Dendritic cell treated with granulocyte-macrophage colony-stimulating factor and Interleukin-4, amounts not matched to agents 40 ng/mL and 50 ng/mL, for 4 days (primary cell): ENCODE results near the gene JUN.

Source experiments
- H3K27ac Mint-ChIP-seq: one replicate; pipeline ENCODE4 v1.8.0; 2022; ENCODE audit warnings: mild to moderate bottlenecking, mixed read lengths
- H3K27me3 Mint-ChIP-seq: one replicate; pipeline ENCODE4 v1.8.0; 2022; ENCODE audit warnings: mild to moderate bottlenecking, mixed read lengths
- H3K36me3 Mint-ChIP-seq: one replicate; pipeline ENCODE4 v1.8.0; 2022; ENCODE audit warnings: low read depth, mixed read lengths
- H3K4me1 Mint-ChIP-seq: one replicate; pipeline ENCODE4 v1.8.0; 2022; ENCODE audit warnings: low read depth, mixed read lengths
- H3K4me3 Mint-ChIP-seq: one replicate; pipeline ENCODE4 v1.8.0; 2022; ENCODE audit warnings: mild to moderate bottlenecking, moderate library complexity, mixed read lengths
- H3K9me3 Mint-ChIP-seq: one replicate; pipeline ENCODE4 v1.8.0; 2022; ENCODE audit warnings: mixed read lengths
- intact Hi-C: fragments of 100-400 bp; cut with micrococcal nuclease; formaldehyde crosslinking; loops from one replicate; pipeline ENCODE4 v1.15.0; 2022

JUN gene

DNA sequence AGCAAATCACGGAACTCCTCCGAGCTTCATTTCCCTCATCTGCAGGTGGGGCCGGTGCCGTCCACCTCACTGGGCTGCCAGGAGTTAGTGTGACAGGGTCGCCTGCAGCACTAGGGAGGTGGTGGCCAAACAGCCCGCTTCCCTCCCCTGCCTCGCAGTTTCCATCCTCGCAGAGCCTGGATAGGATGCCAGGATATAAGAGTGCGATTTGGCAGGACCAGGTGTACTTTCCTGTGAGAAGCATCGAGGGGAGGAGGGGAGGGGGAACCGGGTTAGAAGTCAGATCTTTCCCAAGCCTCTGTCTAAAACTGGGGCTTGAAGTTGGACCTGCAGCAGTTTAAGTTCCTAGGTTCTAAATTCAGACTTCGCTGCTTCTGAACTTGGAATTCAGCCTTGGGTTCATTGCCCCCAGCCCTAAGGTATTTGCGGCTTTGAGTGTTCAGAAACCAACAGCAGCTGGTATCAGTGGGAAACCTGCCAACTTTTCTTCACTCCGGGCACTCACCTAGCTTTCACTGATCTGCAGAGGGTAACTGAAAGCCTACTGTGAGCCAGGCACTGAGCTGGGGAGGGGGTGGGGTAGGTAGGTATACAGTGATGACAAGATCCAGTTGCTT, 1.7 kb upstream of the JUN start:
- H3K27me3 Mint-ChIP-seq = peaks cover 7% of the 10 kb centered on the region
- peaks cover 36% of the 10 kb centered on the region for H3K36me3 Mint-ChIP-seq
- intact Hi-C loops = loop anchor here (2.0 kb wide), 1 partner anchor 31 kb away; no protein-coding TSS in a partner anchor
- H3K27ac Mint-ChIP-seq = peak overlapping the region; percentile 97
- H3K9me3 Mint-ChIP-seq = peaks cover 14% of the 10 kb centered on the region
- peaks cover 24% of the 10 kb centered on the region for H3K4me1 Mint-ChIP-seq
- peak overlapping the region; percentile 99 for H3K4me3 Mint-ChIP-seq

DNA sequence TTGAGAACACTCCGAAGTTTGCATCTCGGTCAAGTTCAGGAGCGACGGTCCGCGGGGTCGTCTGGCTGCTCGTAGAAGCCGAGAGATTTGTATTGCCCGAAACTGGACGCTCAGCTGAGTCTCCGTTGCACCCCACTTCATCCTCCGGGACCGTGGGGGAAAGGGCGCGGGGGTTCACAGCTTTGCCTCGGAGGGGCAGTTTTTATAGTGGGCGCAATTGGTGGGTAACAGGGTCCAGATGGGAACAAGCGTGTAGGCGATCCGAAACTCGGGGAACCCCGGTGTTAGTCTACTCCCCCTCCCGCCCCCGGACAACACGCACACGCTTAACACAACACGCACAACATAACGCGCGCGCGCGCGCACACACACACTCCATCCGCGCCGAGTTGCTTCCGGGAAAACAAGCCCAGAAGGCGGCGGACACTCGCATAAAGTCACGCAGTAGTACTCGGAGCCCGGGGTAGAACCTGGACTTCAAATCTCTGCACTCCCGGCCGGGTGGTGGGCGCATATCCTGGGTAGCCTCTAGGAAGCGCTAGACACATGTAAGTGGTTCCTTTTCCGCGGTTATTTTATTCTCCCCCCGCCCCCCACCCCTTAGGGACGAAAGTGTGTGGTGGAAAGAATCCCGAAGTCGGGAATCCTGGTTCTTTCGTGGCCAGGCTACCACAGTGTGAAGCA, 1.1 kb upstream of the JUN start:
- peaks cover 9% of the 10 kb centered on the region for H3K27me3 Mint-ChIP-seq
- peaks cover 24% of the 10 kb centered on the region for H3K4me1 Mint-ChIP-seq
- H3K27ac Mint-ChIP-seq = peak overlapping the region; percentile 97
- peak overlapping the region; percentile 99 for H3K4me3 Mint-ChIP-seq
- H3K9me3 Mint-ChIP-seq = peaks cover 14% of the 10 kb centered on the region
- peaks cover 40% of the 10 kb centered on the region for H3K36me3 Mint-ChIP-seq
- intact Hi-C loops = loop anchor here (1.0 to 5.0 kb wide), 5 partner anchors 32 to 912 kb away; no protein-coding TSS in a partner anchor

DNA sequence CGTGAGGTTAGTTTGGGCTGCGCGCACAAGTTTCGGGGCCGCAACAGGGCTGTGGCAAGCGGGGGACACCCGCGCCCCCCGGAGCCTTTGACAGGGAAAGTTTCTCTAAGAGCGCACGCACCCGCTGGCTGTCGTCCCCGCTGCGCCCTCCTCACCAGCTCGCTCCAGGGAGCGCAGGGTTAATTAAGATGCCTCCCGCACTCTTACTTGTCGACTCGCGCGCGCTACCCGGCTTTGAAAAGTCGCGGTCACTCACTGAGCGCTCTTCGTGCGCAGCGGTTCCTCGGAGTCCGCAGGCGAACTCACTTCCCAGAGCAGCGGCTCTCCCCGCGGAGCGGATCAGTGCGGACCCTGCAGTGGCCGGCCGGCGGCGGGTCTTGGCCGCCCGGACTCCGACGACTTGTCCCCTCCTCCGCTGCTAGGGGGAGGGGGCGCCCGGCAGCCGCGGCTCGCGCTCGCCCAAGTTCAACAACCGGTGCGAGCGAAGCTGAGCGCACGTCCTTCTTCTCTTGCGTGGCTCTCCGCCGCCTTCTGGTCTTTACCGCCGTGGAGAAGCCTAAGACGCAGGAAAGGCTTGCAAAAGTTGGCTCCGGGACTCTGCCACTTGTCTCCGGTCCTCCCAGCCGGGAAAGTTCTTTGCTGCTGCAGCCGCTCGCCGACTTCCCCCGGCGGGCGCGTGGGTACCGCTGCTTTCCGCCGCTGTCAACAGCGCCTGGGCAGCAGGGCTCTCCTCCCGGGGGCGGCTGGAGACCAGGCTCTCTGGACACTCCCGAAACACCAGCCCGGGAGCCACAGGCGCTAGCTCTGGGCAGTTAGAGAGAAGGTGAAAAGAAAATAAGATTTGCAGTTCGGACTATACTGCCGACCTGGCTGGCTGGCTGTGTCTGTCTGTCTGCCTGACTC, 506 bp downstream of the JUN start:
- intact Hi-C loops = loop anchor here (5.0 kb wide), 3 partner anchors 46 to 914 kb away; no protein-coding TSS in a partner anchor
- Mint-ChIP-seq H3K4me1 (peaks cover 21% of the 10 kb centered on the region), H3K27me3 (peaks cover 9% of the 10 kb centered on the region), H3K27ac (peak overlapping the region; percentile 97), H3K36me3 (peaks cover 40% of the 10 kb centered on the region), H3K4me3 (peak overlapping the region; percentile 99), H3K9me3 (peaks cover 3% of the 10 kb centered on the region)

DNA sequence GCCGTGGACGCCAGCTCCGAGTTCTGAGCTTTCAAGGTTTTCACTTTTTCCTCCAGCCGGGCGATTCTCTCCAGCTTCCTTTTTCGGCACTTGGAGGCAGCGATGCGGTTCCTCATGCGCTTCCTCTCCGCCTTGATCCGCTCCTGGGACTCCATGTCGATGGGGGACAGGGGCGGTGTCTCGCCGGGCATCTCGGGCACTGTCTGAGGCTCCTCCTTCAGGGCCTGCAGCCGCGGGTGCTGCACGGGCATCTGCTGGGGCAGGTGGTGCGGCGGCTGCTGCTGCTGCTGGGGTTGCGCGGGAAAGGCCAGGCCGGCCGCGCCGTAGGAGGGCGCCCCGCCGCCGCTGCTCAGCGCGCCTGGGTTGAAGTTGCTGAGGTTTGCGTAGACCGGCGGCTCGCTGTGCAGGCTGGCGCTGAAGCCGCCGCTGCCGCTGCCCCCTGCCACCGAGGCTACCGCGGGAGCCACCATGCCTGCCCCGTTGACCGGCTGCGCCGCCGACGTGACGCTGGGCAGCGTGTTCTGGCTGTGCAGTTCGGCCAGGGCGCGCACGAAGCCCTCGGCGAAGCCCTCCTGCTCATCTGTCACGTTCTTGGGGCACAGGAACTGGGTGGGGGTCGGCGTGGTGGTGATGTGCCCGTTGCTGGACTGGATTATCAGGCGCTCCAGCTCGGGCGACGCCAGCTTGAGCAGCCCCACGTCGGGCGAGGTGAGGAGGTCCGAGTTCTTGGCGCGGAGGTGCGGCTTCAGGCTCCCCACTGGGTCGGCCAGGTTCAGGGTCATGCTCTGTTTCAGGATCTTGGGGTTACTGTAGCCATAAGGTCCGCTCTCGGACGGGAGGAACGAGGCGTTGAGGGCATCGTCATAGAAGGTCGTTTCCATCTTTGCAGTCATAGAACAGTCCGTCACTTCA, 1.4 kb downstream of the JUN start:
- peaks cover 40% of the 10 kb centered on the region for H3K36me3 Mint-ChIP-seq
- H3K27ac Mint-ChIP-seq = peak overlapping the region; percentile 97
- intact Hi-C loops = loop anchor here (5.0 kb wide), 3 partner anchors 45 to 915 kb away; no protein-coding TSS in a partner anchor
- peaks cover 21% of the 10 kb centered on the region for H3K4me1 Mint-ChIP-seq
- H3K27me3 Mint-ChIP-seq = peaks cover 6% of the 10 kb centered on the region
- H3K9me3 Mint-ChIP-seq = no peaks in the 10 kb centered on the region
- H3K4me3 Mint-ChIP-seq = peak overlapping the region; percentile 99

DNA sequence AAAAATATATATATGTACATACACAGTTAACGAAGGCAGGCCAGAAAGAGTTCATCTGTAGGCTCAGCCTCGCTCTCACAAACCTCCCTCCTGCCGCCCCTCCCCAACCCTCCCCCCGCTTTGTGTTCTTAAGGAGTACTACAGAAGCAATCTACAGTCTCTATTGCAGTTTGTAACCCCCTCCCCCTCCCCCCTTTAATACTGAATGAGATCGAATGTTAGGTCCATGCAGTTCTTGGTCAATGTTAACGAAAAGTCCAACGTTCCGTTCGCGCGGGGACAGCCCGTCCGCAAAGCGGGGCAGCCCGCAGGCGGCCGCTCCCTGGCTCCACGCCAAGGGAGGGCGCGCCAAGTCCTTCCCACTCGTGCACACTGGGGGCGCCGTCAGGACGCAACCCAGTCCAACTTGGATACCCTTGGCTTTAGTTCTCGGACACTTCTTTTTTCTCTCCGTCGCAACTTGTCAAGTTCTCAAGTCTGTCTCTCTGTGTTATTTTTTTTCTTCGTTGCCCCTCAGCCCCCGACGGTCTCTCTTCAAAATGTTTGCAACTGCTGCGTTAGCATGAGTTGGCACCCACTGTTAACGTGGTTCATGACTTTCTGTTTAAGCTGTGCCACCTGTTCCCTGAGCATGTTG, 2.2 kb downstream of the JUN start:
- H3K9me3 Mint-ChIP-seq = no peaks in the 10 kb centered on the region
- H3K36me3 Mint-ChIP-seq = peaks cover 40% of the 10 kb centered on the region
- peak overlapping the region; percentile 99 for H3K4me3 Mint-ChIP-seq
- peak overlapping the region; percentile 97 for H3K27ac Mint-ChIP-seq
- intact Hi-C loops = loop anchor here (5.0 kb wide), 3 partner anchors 44 to 916 kb away; no protein-coding TSS in a partner anchor
- peaks cover 21% of the 10 kb centered on the region for H3K4me1 Mint-ChIP-seq
- peaks cover 3% of the 10 kb centered on the region for H3K27me3 Mint-ChIP-seq

DNA sequence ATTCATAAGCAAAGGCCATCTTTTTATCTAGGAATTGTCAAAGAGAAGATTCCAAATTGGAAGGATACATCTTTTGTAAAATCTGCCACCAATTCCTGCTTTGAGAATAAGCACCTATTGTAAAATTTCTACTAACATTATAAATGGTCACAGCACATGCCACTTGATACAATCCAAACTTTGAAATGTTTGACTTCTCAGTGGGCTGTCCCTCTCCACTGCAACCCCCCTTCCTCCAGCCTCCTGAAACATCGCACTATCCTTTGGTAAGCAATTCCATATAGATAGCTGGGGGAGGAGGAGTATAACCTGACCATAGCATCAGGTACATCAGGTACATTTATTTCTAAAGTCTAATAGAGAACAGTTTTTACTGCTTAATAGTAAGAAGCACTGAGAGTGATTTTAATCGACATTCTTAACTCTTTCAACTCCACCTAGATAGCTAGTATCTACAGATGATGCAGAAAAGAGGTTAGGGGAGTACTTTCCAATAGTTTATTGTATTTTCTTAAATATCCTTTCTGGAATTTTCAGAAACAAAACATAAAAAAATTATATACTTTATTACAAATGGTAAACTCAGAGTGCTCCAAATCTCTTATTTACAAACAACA, 2.9 kb downstream of the JUN start:
- Mint-ChIP-seq H3K4me3 (peak overlapping the region; percentile 49), H3K27ac (no peak overlapping the region), H3K9me3 (no peaks in the 10 kb centered on the region), H3K27me3 (peaks cover 4% of the 10 kb centered on the region), H3K4me1 (peaks cover 21% of the 10 kb centered on the region), H3K36me3 (peaks cover 40% of the 10 kb centered on the region)
- intact Hi-C loops = loop anchor here (5.0 kb wide), 3 partner anchors 44 to 916 kb away; no protein-coding TSS in a partner anchor

DNA sequence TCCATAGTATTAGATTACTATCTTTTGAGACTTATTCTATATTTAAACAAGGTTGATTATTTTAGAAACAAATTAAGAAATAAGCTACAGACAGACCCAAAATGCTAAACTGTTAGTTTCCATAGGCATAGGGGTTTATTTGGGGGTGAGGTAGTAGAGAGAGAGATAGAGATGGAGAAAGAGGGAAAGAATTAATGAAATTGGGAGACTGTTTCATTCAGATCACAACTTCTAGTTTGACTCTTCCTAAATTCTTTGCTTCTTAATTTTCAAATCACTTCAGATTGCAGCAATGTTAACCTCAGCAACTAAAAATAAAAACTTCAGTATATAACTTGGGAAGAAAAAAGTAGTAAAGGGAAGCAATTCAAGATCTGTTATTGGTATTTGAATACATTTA, 3.4 kb downstream of the JUN start:
- Mint-ChIP-seq H3K4me1 (peaks cover 21% of the 10 kb centered on the region), H3K36me3 (peaks cover 40% of the 10 kb centered on the region), H3K27ac (no peak overlapping the region), H3K9me3 (no peaks in the 10 kb centered on the region), H3K27me3 (peaks cover 4% of the 10 kb centered on the region), H3K4me3 (peak overlapping the region; percentile 41)
- intact Hi-C loops = loop anchor here (5.0 kb wide), 3 partner anchors 43 to 917 kb away; no protein-coding TSS in a partner anchor

DNA sequence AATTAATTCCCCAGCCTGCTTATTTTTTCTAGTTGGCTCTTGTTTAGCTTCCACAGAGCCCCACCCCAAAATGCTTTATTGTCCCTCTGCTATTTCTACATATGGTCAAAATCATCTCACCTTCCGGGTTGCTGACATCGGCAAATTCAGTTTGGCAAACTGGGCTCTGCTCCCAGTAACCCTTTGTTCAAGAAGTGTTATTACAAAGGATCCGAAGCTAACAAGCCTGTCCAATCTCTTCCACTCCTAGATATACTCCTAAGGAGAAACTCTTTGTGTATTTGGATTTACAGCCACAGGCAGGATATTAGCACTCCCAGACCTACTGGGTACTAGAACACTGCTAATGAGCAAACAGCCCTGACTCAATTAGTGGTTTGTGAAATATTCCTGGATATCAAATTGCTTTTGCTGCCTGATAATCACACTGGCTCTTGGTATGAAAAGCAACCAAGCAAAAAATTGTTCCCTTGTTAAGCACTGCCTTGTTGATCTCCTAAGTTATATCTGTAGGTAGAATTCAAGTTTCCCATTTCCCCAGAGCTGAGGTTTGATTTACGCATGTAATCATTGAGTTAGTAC, 4.0 kb downstream of the JUN start:
- intact Hi-C loops = loop anchor here (5.0 kb wide), 3 partner anchors 43 to 917 kb away; no protein-coding TSS in a partner anchor
- no peak overlapping the region for H3K27ac Mint-ChIP-seq
- no peak overlapping the region for H3K4me3 Mint-ChIP-seq

DNA sequence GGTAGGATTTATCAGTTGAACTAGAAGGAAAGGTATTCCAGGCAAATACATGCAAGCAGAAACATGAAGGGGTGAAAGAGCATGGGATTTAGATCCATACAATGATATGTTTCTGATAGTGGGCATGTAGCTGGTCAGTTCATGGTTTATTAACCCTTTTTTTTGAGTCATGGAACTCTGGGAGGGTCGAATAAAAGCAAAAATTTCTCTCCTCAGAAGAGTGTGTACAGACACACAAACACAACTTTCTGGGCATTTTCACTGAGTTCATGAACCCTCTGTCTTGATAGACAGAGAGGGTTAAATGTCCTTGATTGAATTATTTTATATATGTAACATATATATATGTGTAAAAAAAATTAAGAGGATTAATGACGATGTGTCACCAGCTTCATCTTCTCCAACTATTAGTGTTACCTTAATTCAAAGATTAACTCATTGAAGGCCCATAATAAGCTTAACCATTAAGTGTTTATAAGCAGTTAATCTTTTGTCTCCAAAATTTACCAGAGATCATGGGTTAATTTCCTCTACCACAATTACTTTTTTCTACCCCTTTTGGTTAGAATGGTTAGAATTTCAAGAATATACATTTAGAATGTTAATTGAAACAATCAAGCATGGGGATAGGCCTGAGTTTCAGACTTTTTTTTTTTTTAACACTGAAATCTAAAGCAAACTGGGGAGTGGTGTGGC, 4.6 kb downstream of the JUN start:
- Mint-ChIP-seq H3K4me1 (peaks cover 28% of the 10 kb centered on the region), H3K27me3 (peaks cover 4% of the 10 kb centered on the region), H3K4me3 (no peak overlapping the region), H3K9me3 (no peaks in the 10 kb centered on the region), H3K27ac (no peak overlapping the region), H3K36me3 (peaks cover 37% of the 10 kb centered on the region)
- intact Hi-C loops = no loop called here

More for the DNA sequence above, 4.0 kb downstream of the JUN start:
- H3K4me1 Mint-ChIP-seq = peaks cover 21% of the 10 kb centered on the region
- peaks cover 40% of the 10 kb centered on the region for H3K36me3 Mint-ChIP-seq
- no peaks in the 10 kb centered on the region for H3K9me3 Mint-ChIP-seq
- H3K27me3 Mint-ChIP-seq = peaks cover 4% of the 10 kb centered on the region

DNA sequence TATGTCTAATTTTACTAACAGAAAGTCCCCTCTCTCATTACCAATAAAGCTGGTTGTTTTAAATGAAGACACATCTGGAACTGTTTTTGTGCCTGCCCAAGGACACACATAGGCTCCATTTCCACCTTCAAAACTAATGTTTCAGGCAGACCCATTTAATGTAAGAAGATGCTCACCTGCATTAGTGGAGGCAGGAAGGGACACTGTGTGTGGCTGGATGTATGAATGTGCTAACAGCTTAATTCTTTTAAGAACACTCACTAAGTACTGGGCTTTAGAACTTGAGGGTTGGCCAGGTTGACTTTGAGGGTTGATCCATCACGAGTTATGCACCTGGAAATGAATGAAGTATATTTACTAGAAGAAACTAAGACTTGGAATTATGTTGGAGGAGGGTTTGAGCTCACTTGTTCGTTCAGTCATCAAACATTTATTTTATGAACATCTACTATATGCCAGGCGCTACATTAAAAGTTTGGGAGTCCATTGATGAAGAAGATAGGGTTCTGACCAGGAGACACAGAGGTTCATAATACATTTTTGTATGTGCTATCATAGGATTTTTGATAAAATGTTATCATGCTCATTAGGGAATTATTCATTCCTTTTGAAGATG, 5.4 kb downstream of the JUN start:
- Mint-ChIP-seq H3K27me3 (peaks cover 4% of the 10 kb centered on the region), H3K4me1 (peaks cover 35% of the 10 kb centered on the region), H3K27ac (no peak overlapping the region), H3K4me3 (no peak overlapping the region), H3K36me3 (peaks cover 29% of the 10 kb centered on the region), H3K9me3 (no peaks in the 10 kb centered on the region)
- intact Hi-C loops = no loop called here

DNA sequence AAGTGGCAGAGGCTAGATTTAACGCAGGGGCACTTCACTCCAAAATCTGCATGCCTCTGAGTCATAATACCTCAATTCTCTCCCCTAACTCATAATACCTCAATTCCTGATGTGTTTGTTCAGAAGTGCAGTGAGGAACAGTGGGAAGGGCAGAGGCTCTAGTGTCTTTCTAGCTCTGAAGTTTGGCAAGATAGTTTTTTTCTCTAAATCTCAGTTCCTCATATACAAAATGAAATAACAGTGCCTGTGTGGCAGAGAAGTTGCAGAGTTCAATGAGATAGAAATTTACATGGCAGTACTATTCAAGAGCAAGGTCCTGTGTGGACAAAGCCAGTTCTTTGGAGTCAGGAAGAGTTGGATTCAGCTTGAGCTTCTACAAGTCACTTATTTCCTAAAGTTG, 9.8 kb downstream of the JUN start:
- H3K27me3 Mint-ChIP-seq = peaks cover 2% of the 10 kb centered on the region
- peak overlapping the region; percentile 80 for H3K27ac Mint-ChIP-seq
- H3K9me3 Mint-ChIP-seq = no peaks in the 10 kb centered on the region
- H3K36me3 Mint-ChIP-seq = no peaks in the 10 kb centered on the region
- H3K4me3 Mint-ChIP-seq = no peak overlapping the region
- intact Hi-C loops = no loop called here
- H3K4me1 Mint-ChIP-seq = peaks cover 27% of the 10 kb centered on the region
